GM12873 (cell line): Measurements from ENCODE around the gene GPR107.

Experiments
- CTCF ChIP-seq: IDR thresholded peaks from 2 replicates; pipeline ENCODE4 v1.5.1; 2012; ENCODE audit warnings: low read depth, mild to moderate bottlenecking, moderate library complexity, low read length, control low read depth; ENCODE audit not compliant: insufficient read depth; ENCODE audit errors: missing control alignments

The GPR107 gene

GRCh38 chr9:130177898-130178805, 124.4 kb downstream of the GPR107 start:
- TF ChIP-seq CTCF, result no peak

- no peak for TF ChIP-seq CTCF
Measured at GRCh38 chr9:130179331-130179907, 125.7 kb downstream of the GPR107 start.

- TF ChIP-seq CTCF, result no peak
Measured at GRCh38 chr9:130180516-130180915, 126.8 kb downstream of the GPR107 start.

- TF ChIP-seq CTCF, result no peak
Measured at GRCh38 chr9:130181678-130182380, 128.1 kb downstream of the GPR107 start.

DNA sequence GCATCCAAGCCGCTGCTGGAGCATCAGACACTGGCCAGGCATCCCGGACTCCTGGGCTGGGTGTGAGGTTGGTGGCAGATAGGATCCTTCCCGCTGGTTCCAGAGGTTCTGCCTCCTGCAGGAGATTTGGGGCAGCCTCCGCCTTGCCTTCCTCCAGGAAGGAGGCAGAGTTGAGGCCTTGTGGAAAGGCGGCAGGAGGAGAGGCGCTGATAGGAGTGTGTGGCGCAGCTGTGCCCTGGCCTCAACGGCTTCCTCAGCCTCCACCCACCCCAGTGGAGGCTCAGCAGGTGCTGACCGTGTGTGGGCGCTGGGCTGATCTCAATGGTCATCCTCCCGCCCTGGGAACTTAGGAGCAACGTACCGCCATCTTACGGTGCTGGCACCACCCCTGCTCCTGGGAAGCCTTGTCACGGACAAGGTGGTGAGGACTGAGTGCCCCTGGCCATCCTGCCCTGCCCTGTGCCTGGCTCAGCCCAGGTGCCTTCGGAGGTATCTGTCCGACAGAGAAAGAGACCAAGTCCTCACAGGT, 128.7 kb downstream of the GPR107 start:
- no peak for TF ChIP-seq CTCF

- TF ChIP-seq CTCF, result no peak
Measured at GRCh38 chr9:130183133-130183762, 129.5 kb downstream of the GPR107 start.
